BJ (cell line): ENCODE results near the gene TAS2R14. TPM values are rescaled to one million over a fixed set of nuclear protein-coding genes. Genes with fewer than 3 reads are reported as not detected.

Source experiments
- CTCF ChIA-PET: fragments of 350-600 bp; formaldehyde crosslinking; extraction: SDS; loops from one replicate; lab custom pipeline; 2021; ENCODE audit warnings: antibody characterized with exemption, inconsistent platforms; lab: Yijun Ruan, JAX
- POLR2A ChIA-PET: fragments of 300-600 bp; sonication (Branson Sonifier 250); formaldehyde crosslinking; extraction: SDS; loops from one replicate; lab custom pipeline; 2021; ENCODE audit warnings: antibody characterized with exemption; lab: Charles Lee
- DNase-seq: peaks from one replicate; pipeline ENCODE4 v3.0.0-alpha.2; 2011; ENCODE audit warnings: low read depth
- H3K27me3 ChIP-seq: 2 replicates; pipeline ENCODE4 v1.6.0; 2011; ENCODE audit warnings: low read length; ENCODE audit not compliant: control insufficient read depth, insufficient read depth
- H3K36me3 ChIP-seq: 2 replicates; pipeline ENCODE4 v1.5.1; 2011; ENCODE audit warnings: low read length; ENCODE audit not compliant: control insufficient read depth, insufficient read depth
- H3K4me3 ChIP-seq: 2 replicates; pipeline ENCODE4 v1.5.1; 2011; ENCODE audit warnings: low read depth, mild to moderate bottlenecking, control low read depth, low read length
- CTCF ChIP-seq: IDR thresholded peaks from 2 replicates; pipeline ENCODE4 v1.5.1; 2011; ENCODE audit warnings: low read depth, mild to moderate bottlenecking, control low read depth, inconsistent platforms, low read length, moderate library complexity; ENCODE audit not compliant: insufficient read depth
- polyA plus RNA-seq: library from polyadenylated mRNA; depleted of rRNA; stranded (reverse); fragments of >200 nt; gene quantifications from 2 replicates; pipeline ENCODE4 v1.2.3, GENCODE V29; 2011

TAS2R14 gene
- polyA plus RNA-seq, 1 experiment = 0.56 TPM

- no peak for DNase-seq
- H3K4me3 ChIP-seq = no peak overlapping the region
- CTCF ChIA-PET = interaction anchor here (0.9 kb wide), 1 partner anchor 10 kb away, joined by 3 read pairs; no protein-coding TSS in a partner anchor
- no peaks in the 10 kb centered on the region for H3K36me3 ChIP-seq
- TF ChIP-seq CTCF = no peak
- no peaks in the 10 kb centered on the region for H3K27me3 ChIP-seq
- POLR2A ChIA-PET = no interaction called here
These were observed 18.7 kb upstream of the TAS2R14 start for GRCh38 chr12:10957741-10958140.

- ChIA-PET POLR2A (no interaction called here), CTCF (no interaction called here)
- Histone ChIP-seq H3K36me3 (no peaks in the 10 kb centered on the region), H3K4me3 (no peak overlapping the region), H3K27me3 (no peaks in the 10 kb centered on the region)
- no peak for TF ChIP-seq CTCF
- no peak for DNase-seq
These were observed 17.0 kb upstream of the TAS2R14 start for GRCh38 chr12:10956085-10956484.

- ChIA-PET POLR2A (no interaction called here), CTCF (interaction anchor here (1.1 kb wide), 1 partner anchor 10 kb away, joined by 4 read pairs; no protein-coding TSS in a partner anchor)
- Histone ChIP-seq H3K27me3 (no peaks in the 10 kb centered on the region), H3K36me3 (no peaks in the 10 kb centered on the region), H3K4me3 (no peak overlapping the region)
- TF ChIP-seq CTCF = no peak
- DNase-seq = no peak
These were observed 13.6 kb upstream of the TAS2R14 start for GRCh38 chr12:10952645-10953044.

- H3K36me3 ChIP-seq = no peaks in the 10 kb centered on the region
- POLR2A ChIA-PET = no interaction called here
- no peak for TF ChIP-seq CTCF
- no peaks in the 10 kb centered on the region for H3K27me3 ChIP-seq
- no peak overlapping the region for H3K4me3 ChIP-seq
- no peak for DNase-seq
- CTCF ChIA-PET = interaction anchor here (1.3 kb wide), 1 partner anchor 10 kb away, joined by 4 read pairs; no protein-coding TSS in a partner anchor
These were observed 4.1 kb upstream of the TAS2R14 start for GRCh38 chr12:10943167-10943566.

GRCh38 chr12:10941916-10942607 is 3.0 kb upstream of the TAS2R14 start:
- H3K36me3 ChIP-seq = no peaks in the 10 kb centered on the region
- no peak for DNase-seq
- CTCF ChIA-PET = interaction anchor here (1.3 kb wide), 1 partner anchor 11 kb away, joined by 4 read pairs; no protein-coding TSS in a partner anchor
- no peak overlapping the region for H3K4me3 ChIP-seq
- no peak for TF ChIP-seq CTCF
- POLR2A ChIA-PET = no interaction called here
- no peaks in the 10 kb centered on the region for H3K27me3 ChIP-seq
